Psoas muscle (tissue), 8 donors: ENCODE results near the gene FRS3. TPM values are rescaled to one million over a fixed set of nuclear protein-coding genes. Genes with fewer than 3 reads are reported as not detected.
A peak's percentile ranks its signal among the peaks of the same experiment; 100 is the strongest.

ENCODE experiments used
- ATAC-seq, 4 donors: fragments of 200-7000 bp; cut with Tn5 transposase; one replicate each; pipeline ENCODE4 v1.9.1; 2020; ENCODE audit warnings: moderate library complexity in 3 of 4, mild to moderate bottlenecking in 2 of 4
- DNase-seq, 2 donors: peaks; one replicate each; pipeline ENCODE4 v3.0.0-alpha.2; 2020
- H3K27ac ChIP-seq: fragments of 200-600 bp; one replicate; pipeline ENCODE4 v1.8.0; 2022
- H3K27me3 ChIP-seq, 3 donors: fragments of 200-600 bp in 1 of 3; one replicate each; pipeline versions ENCODE4 v1.6.1 to v1.8.0; 2013 to 2022; ENCODE audit warnings: low read length in 2 of 3, mild to moderate bottlenecking in 2 of 3, moderate library complexity in 1 of 3; ENCODE audit not compliant: insufficient read depth in 3 of 3
- H3K36me3 ChIP-seq, 2 donors: fragments of 200-600 bp in 1 of 2; one replicate each; pipeline versions ENCODE4 v1.6.1 to v1.8.0; 2013 to 2022; ENCODE audit warnings: low read depth in 1 of 2, mild to moderate bottlenecking in 1 of 2, moderate library complexity in 1 of 2; ENCODE audit not compliant: insufficient read depth in 1 of 2
- H3K4me1 ChIP-seq: fragments of 200-600 bp; one replicate; pipeline ENCODE4 v1.8.0; 2022
- H3K4me3 ChIP-seq: fragments of 200-600 bp; one replicate; pipeline ENCODE4 v1.8.0; 2022; ENCODE audit warnings: mild to moderate bottlenecking
- H3K9me3 ChIP-seq: fragments of 200-600 bp; one replicate; pipeline ENCODE4 v1.8.0; 2022
- CTCF ChIP-seq: fragments of 200-600 bp; IDR thresholded peaks from one replicate; pipeline ENCODE4 v1.8.0; 2022; ENCODE audit warnings: antibody characterized with exemption
- whole genome bisulfite sequencing, 3 donors: extraction: QIAGEN DNeasy Blood & Tissue Kit; methylation state at CpG; one replicate each; pipeline versions ENCODE4 v1.1.6 to v1.1.7; 2013; 5-methylcytosine and 5-hydroxymethylcytosine counted together
- intact Hi-C, 2 donors: fragments of 100-400 bp; cut with DNase I; formaldehyde crosslinking; loops; one replicate each; pipeline versions ENCODE4 v1.11.0 to v1.14.2; 2022
- polyA plus RNA-seq, 3 donors: library from polyadenylated mRNA; stranded (reverse); fragments of 200-250 nt; gene quantifications; one replicate each; pipeline ENCODE4 v1.2.3, GENCODE V29; 2013
- total RNA-seq, 4 donors: library from RNA; stranded (reverse); fragmentation: NEBNext Ultra II Directional in 2 of 4; extraction: Animal tissue kit (Norgen Biotek cat#: 25700) in 2 of 4; gene quantifications; one replicate each; pipeline versions ENCODE4 v1.2.1 to v1.2.4, GENCODE V29; 2021 to 2023
- donor health status: healthy with polysubstance abuse.
- donor health status: DM: no; HTN: no; CAD: no; lungs with moderate emphysema.
- donor health status: Bipolar disorder and iron deficiency.
- donor health status: healthy.
- donor health status: DM: yes; HTN: yes; CAD: no.
- donor health status: DM: no; HTN: no; CAD: no.
- donor health status: DM: no; HTN: no; CAD: no.
- donor health status: DM: yes; HTN: yes; CAD: no.

The FRS3 gene
- total and polyA plus RNA-seq, 7 donors: 4.0 to 6.8 (median 5.4) TPM

- no peaks in the 10 kb centered on the region for H3K9me3 ChIP-seq
- no peaks in the 10 kb centered on the region for H3K4me1 ChIP-seq
- TF ChIP-seq CTCF: no peak
- no peak overlapping the region for H3K27ac ChIP-seq
- intact Hi-C loops: no loop called here
- 84 to 92% (median 89%) methylated on average over 1 of the region's 1 CpG for WGBS, 3 donors
- peaks cover 0 to 2% of the 10 kb centered on the region in 2 donors for H3K36me3 ChIP-seq
- DNase-seq (no peak), ATAC-seq (no peak)
- H3K27me3 ChIP-seq: no peaks in the 10 kb centered on the region
- H3K4me3 ChIP-seq: no peak overlapping the region
Measured at GRCh38 chr6:41822021-41822420, 42.3 kb upstream of the FRS3 start.

GRCh38 chr6:41821266-41821665 is 41.6 kb upstream of the FRS3 start:
- intact Hi-C loops: no loop called here
- Histone ChIP-seq H3K4me3 (no peak overlapping the region), H3K27ac (no peak overlapping the region), H3K9me3 (no peaks in the 10 kb centered on the region), H3K4me1 (no peaks in the 10 kb centered on the region), H3K27me3 (no peaks in the 10 kb centered on the region), H3K36me3 (peaks cover 0 to 2% of the 10 kb centered on the region in 2 donors)
- WGBS, 3 donors: 70 to 94% (median 85%) methylated on average over 4 of the region's 4 CpGs
- DNase-seq (no peak), ATAC-seq (no peak)
- no peak for TF ChIP-seq CTCF

- peaks cover 4% of the 10 kb centered on the region for H3K4me1 ChIP-seq
- no peak for ATAC-seq
- H3K36me3 ChIP-seq: no peaks in the 10 kb centered on the region
- intact Hi-C loops: no loop called here
- WGBS, 3 donors: 67 to 76% (median 71%) methylated on average over 4 of the region's 4 CpGs
- no peak overlapping the region for H3K27ac ChIP-seq
- TF ChIP-seq CTCF: no peak
- no peaks in the 10 kb centered on the region for H3K27me3 ChIP-seq
- no peaks in the 10 kb centered on the region for H3K9me3 ChIP-seq
- no peak overlapping the region for H3K4me3 ChIP-seq
- DNase-seq: no peak
Measured at GRCh38 chr6:41818271-41819054, 38.8 kb upstream of the FRS3 start.

GRCh38 chr6:41815587-41815986 is 35.9 kb upstream of the FRS3 start:
- WGBS, 3 donors: 85 to 88% (median 86%) methylated on average over 1 of the region's 1 CpG
- no peaks in the 10 kb centered on the region for H3K27me3 ChIP-seq
- intact Hi-C loops: no loop called here
- H3K27ac ChIP-seq: no peak overlapping the region
- H3K4me3 ChIP-seq: no peak overlapping the region
- TF ChIP-seq CTCF: no peak
- ATAC-seq (peak in 1 of 4 donors; percentile 30), DNase-seq (no peak)
- no peaks in the 10 kb centered on the region for H3K36me3 ChIP-seq
- H3K4me1 ChIP-seq: peaks cover 4% of the 10 kb centered on the region
- no peaks in the 10 kb centered on the region for H3K9me3 ChIP-seq

- 64 to 74% (median 72%) methylated on average over 4 of the region's 4 CpGs for WGBS, 3 donors
- no peak for ATAC-seq
- peaks cover 4% of the 10 kb centered on the region for H3K4me1 ChIP-seq
- intact Hi-C loops: no loop called here
- H3K4me3 ChIP-seq: no peak overlapping the region
- no peak overlapping the region for H3K27ac ChIP-seq
- TF ChIP-seq CTCF: no peak
- no peaks in the 10 kb centered on the region for H3K27me3 ChIP-seq
- H3K9me3 ChIP-seq: no peaks in the 10 kb centered on the region
- no peaks in the 10 kb centered on the region for H3K36me3 ChIP-seq
- no peak for DNase-seq
Measured at GRCh38 chr6:41814629-41815028, 34.9 kb upstream of the FRS3 start.
